Measurements from ENCODE around the gene SMOC1.

- TF ChIP-seq POLR2A (IDR thresholded peaks at IDR 0.05), result no peak
- TF ChIP-seq CTCF (IDR thresholded peaks at IDR 0.05), result no peak
Observed at GRCh38 chr14:70032447-70032846, 153.2 kb downstream of the SMOC1 start.

Data from ovary (tissue), 3 donors.